ENCODE results near the gene NCAN.

The NCAN gene

DNA sequence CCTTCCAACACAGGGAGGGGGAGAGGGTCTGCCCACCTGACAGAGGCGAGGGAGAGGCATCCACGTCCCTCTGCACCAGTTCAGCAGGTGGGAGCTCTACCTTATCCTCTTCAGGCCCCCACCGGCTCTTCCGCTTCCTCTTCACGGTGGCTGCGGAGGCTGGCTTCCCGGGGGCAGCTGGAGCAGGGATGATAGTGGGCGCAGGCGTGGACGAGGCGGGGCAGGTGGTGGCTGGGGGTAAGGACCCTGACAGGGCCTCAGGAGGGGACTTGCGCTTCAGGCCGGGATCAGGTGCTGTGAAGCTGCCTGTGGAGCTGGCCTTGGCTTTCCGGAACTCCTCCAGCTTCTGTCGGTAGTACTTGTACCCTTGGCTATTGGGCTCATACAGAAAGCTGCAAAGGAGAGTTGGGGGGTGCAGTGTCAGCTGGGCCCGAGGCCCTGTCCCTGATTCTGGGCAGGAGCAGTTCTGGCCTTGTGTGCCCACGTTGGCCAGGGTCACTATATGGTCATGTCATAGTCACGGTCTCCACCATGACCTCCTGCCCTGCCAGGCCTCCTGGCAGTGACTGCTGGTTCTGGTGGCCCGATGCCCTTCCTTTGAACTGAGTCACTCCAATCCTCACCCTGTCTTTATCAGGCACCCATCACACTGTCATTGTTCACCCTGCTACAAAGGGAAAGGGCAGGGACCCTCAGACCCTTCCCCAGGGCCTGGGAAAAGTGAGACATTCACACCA lies 85.4 kb downstream of the NCAN start:
- no peak for DNase-seq

DNA sequence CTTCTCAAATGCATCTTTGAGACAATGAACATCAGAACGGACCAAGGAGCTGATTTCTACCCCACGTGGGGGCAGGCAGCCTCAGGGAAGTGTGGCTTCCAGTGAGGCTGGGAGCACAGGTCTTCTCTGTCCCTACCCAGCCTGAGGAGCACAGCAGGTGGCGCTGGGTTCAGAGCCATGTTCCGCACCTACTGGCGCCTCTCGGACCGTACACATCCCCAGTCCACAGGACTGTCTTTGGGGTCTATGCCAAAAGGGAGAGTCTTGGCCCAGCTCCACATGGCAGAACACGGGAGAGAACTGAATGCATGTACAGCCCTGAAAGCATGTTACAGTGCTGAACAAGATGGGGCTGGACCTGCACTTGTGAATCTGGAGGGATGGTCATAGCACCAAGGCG lies 86.0 kb downstream of the NCAN start:
- no peak for DNase-seq

DNA sequence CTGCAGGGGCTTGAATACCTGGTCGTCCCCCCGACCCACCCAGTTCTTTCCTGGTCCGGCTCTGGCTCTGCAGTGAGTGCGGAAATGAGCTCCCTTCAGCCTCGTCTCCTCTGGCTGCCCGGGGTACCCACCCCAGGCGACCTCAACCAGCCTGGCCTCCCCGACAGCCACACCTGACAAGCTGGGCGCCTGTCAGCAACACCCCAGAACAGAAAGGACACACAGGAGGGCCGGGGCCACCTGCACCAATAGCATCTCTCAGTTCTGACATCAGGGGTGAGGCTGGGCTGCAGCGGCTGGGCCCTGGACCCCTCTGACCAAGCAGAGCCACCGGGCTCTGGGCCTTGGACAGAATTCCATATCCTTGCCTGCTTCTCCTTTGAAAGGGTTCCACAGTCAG lies 88.9 kb downstream of the NCAN start:
- DNase-seq, result no peak

Data from CD4-positive, alpha-beta T cell treated with Interleukin-6 for 4 hours (primary cell).